ENCODE results near the gene SCIN.

GRCh38 chr7:12552876-12553275 lies 17.6 kb upstream of the SCIN start:
- TF ChIP-seq SP1 (IDR thresholded peaks at IDR 0.05): no peak
- no peak for TF ChIP-seq ARNT (IDR thresholded peaks at IDR 0.05)
- TF ChIP-seq BHLHE40 (IDR thresholded peaks at IDR 0.05; ENCODE audit: borderline replicate concordance): no peak
- no peak for TF ChIP-seq FOXM1 (IDR thresholded peaks at IDR 0.05; ENCODE audit: borderline replicate concordance)
- TF ChIP-seq SUZ12 (IDR thresholded peaks at IDR 0.05): no peak
- TF ChIP-seq FOXA1 (IDR thresholded peaks at IDR 0.05): no peak
- TF ChIP-seq FOXK2 (IDR thresholded peaks at IDR 0.05): no peak
- no peak for TF ChIP-seq PKNOX1 (IDR thresholded peaks at IDR 0.05)
- no peak for TF ChIP-seq HDGF (IDR thresholded peaks at IDR 0.05; ENCODE audit: borderline replicate concordance)
- no peak for TF ChIP-seq TARDBP (IDR thresholded peaks at IDR 0.05)
- TF ChIP-seq ELF4 (IDR thresholded peaks at IDR 0.05): no peak
- TF ChIP-seq ZNF384 (IDR thresholded peaks at IDR 0.05): no peak

All from HEK293T (cell line).